ENCODE measurements around the gene CLMN. TPM values are rescaled to one million over a fixed set of nuclear protein-coding genes. Genes with fewer than 3 reads are reported as not detected.

The CLMN gene
- total and polyA plus RNA-seq, 2 of the 13 experiments (the other 11 are each of a cell fraction or from before 2014, with no cell fraction given), result 15.1 to 16.7 TPM

DNA sequence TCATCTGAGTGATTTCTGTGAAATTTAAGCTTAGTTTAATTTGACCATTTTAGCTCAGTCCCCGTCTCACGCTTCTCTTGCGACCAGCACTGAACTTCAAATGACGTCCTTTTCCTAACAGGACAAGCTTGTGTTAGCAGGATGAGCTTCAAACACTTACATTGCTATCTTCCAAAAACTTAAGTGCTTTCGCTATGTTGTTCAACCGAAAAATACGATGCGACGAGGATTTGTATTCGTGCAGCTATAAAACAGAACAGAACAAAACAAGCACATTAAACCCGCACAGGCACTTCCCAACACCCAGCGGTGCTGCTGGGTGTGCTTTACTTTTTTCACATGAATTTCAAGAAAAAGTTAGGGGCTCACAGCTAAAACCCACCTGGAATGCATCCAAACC, 98.2 kb downstream of the CLMN start:
- H3K27ac ChIP-seq (ENCODE audit: extremely low read length, insufficient read depth, low read length), result no peak overlapping the region
- H2AFZ ChIP-seq (ENCODE audit: low read length), result no peak overlapping the region
- H3K9me3 ChIP-seq (ENCODE audit: low read length), result no peaks in the 10 kb centered on the region
- H3K4me1 ChIP-seq (ENCODE audit: insufficient read depth, low read length), result peaks cover 22% of the 10 kb centered on the region
- 97% methylated on average over 12 of the region's 12 CpGs for WGBS (ENCODE audit: low lambda C conversion rate)
- FAIRE-seq, result no peak
- no peaks in the 10 kb centered on the region for H3K27me3 ChIP-seq (ENCODE audit: control insufficient read depth in 1 of 2, insufficient read depth in 2 of 2, low read length in 2 of 2)
- in situ Hi-C loops (cut with HindIII; ENCODE audit: extremely low pct_ligation_motif_present, low pct_unique_long_range_greater_than_20kb) (no loop called here), intact Hi-C loops (cut with micrococcal nuclease; ENCODE audit: unreplicated experiment) (loop anchor here (10.0 kb wide), 1 partner anchor 213 kb away; no protein-coding TSS in a partner anchor)
- H3K36me3 ChIP-seq (replicated peaks in 1 of 2; ENCODE audit: control insufficient read depth in 1 of 2, insufficient read depth in 2 of 2, low read length in 2 of 2), result peaks cover 0 to 19% of the 10 kb centered on the region in 2 experiments; a peak in 2 of 5 replicates
- BruUV-seq (replicated peaks), result no TSS peak
- H3K79me2 ChIP-seq (ENCODE audit: insufficient read depth, low read length), result no peaks in the 10 kb centered on the region
- ChIA-PET POLR2A (no interaction called here), CTCF (ENCODE audit: low intra/inter-chr PET ratio, low total read pairs) (no interaction called here)
- H3K4me2 ChIP-seq (ENCODE audit: low read depth, low read length), result no peak overlapping the region
- ATAC-seq, result no peak
- no peak for DNase-seq (ENCODE audit: low spot score)
- H4K20me1 ChIP-seq (ENCODE audit: insufficient read depth, low read length), result no peaks in the 10 kb centered on the region
- TF ChIP-seq BCL6 (CRISPR knock-in tag; IDR thresholded peaks at IDR 0.05) (no peak), RBAK (CRISPR knock-in tag; IDR thresholded peaks at IDR 0.05) (no peak), ARNT (IDR thresholded peaks at IDR 0.05) (no peak), CHD2 (IDR thresholded peaks at IDR 0.05; ENCODE audit: low read depth, low read length) (no peak), U2AF1 (optimal IDR thresholded peaks at IDR 0.05; ENCODE audit: low read depth, low read length) (no peak), SMC3 (IDR thresholded peaks at IDR 0.05; ENCODE audit: low read length) (no peak), SIX1 (CRISPR knock-in tag; IDR thresholded peaks at IDR 0.05; ENCODE audit: borderline replicate concordance) (no peak), ZNF3 (CRISPR knock-in tag; IDR thresholded peaks at IDR 0.05) (no peak), ZSCAN29 (CRISPR knock-in tag; conservative IDR thresholded peaks at IDR 0.05) (no peak), ZNF549 (CRISPR knock-in tag; IDR thresholded peaks at IDR 0.05) (no peak), ZNF501 (CRISPR knock-in tag; IDR thresholded peaks at IDR 0.05) (no peak), MAF1 (CRISPR knock-in tag; IDR thresholded peaks at IDR 0.05; ENCODE audit: borderline replicate concordance) (no peak), PAF1 (CRISPR knock-in tag; IDR thresholded peaks at IDR 0.05) (no peak), TEAD2 (CRISPR knock-in tag; IDR thresholded peaks at IDR 0.05) (no peak), JUN (CRISPR knock-in tag; IDR thresholded peaks at IDR 0.05) (no peak), ELF1 (CRISPR knock-in tag; IDR thresholded peaks at IDR 0.05) (no peak)
- TF ChIP-seq, protein P1, sequence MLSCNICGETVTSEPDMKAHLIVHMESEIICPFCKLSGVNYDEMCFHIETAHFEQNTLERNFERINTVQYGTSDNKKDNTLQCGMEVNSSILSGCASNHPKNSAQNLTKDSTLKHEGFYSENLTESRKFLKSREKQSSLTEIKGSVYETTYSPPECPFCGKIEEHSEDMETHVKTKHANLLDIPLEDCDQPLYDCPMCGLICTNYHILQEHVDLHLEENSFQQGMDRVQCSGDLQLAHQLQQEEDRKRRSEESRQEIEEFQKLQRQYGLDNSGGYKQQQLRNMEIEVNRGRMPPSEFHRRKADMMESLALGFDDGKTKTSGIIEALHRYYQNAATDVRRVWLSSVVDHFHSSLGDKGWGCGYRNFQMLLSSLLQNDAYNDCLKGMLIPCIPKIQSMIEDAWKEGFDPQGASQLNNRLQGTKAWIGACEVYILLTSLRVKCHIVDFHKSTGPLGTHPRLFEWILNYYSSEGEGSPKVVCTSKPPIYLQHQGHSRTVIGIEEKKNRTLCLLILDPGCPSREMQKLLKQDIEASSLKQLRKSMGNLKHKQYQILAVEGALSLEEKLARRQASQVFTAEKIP (CRISPR knock-in tag; IDR thresholded peaks at IDR 0.05; ENCODE audit: borderline replicate concordance), result no peak
- TF ChIP-seq, protein P2, sequence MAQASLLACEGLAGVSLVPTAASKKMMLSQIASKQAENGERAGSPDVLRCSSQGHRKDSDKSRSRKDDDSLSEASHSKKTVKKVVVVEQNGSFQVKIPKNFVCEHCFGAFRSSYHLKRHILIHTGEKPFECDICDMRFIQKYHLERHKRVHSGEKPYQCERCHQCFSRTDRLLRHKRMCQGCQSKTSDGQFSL (CRISPR knock-in tag; IDR thresholded peaks at IDR 0.05), result no peak
- no peak overlapping the region for H3K9ac ChIP-seq (ENCODE audit: insufficient read depth, low read depth, low read length)
- H3K4me3 ChIP-seq (replicated peaks in 1 of 3; ENCODE audit: insufficient read depth in 1 of 3, low read depth in 2 of 3, low read length in 3 of 3), result no peak overlapping the region

Data from HepG2 (cell line).